VCaP (cell line): ENCODE results near the gene CAPN7.

Experiments used
- H3K27ac ChIP-seq: fragments of 450-650 bp; 2 replicates; pipeline ENCODE4 v1.5.1; 2017
- CTCF ChIP-seq: fragments of 450-650 bp; conservative IDR thresholded peaks from 2 replicates; pipeline ENCODE4 v1.5.1; 2017; ENCODE audit warnings: mild to moderate bottlenecking, moderate library complexity

Gene CAPN7

DNA sequence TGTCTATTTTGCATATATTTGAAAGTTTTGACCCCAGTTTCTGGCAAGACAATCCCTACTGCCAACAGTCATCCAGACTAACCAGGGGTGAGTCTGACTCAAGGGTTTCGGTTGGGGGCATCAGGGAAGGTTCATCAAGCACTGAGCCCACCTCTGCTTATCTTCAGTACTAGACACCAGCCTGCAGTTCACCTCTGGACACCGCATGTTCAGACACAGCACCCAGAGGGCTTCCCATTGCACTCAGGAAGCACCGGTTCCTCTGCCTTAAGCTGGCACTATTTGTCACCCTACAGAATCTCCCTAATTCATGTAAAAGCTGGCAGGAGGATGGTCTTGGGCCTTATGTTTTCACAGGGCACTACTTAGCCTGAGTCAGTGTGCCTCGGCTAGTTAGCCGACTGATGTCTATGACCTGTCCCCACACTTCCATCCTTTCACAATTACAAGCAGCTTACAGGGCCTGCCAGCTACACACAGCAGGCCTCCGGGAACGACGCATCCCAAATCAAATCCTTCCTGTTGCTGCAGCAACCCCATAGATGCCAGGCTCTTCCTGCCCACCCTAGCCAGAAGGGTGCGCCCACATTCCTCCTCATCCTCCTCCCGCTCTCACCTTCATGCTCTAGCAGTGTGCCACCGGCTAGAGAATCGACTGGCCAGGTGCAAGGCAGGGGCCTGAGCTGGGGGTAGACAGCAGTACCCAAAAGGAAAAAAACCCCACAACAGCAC, 73.8 kb downstream of the CAPN7 start:
- no peak overlapping the region for H3K27ac ChIP-seq
- no peak for TF ChIP-seq CTCF

DNA sequence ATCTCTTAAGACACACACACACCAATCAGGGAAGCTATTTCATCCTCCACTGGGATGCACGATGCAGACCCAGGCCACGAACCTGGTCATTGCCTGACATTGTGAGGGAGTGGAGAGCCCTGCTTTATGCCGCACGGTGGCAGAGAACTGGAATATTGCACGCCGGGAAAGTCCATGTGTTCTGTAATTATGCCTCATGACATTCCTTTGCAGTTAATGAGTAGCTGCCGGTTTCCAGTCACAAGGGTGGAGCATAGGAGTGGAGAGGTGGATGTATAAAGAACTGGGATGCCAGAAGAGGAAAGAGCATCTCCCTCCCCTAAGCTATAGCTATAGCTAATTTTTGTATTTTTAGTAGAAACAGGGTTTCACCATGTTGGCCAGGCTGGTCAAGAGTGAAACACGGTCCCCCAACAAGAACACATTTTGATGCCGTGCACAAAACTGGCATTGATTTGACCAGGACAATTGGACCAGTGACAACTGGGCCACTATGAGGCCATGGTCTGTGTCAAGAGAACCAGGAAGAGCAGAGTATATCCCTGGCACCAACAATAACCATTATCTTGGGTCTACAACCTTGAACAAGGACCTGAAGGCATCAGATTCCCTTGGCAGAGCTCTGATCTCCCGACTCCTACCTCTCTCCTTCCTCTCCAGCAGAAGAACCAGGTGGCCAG, 74.9 kb downstream of the CAPN7 start:
- no peak overlapping the region for H3K27ac ChIP-seq
- no peak for TF ChIP-seq CTCF

DNA sequence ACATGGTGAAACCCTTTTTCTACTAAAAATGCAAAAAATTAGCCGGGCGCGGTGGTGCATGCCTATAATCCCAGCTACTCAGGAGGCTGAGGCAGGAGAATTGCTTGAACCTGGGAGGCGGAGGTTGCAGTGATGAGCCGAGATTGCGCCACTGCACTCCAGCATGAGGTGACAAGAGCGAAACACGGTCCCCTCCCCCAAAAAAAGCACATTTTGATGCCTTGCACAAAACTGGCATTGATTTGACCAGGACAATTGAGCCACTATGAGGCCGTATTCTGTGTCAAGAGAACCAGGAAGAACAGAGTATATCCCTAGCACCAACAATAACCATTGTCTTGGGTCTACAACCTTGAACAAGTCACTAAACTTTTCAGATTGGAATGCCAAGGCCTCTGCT, 75.8 kb downstream of the CAPN7 start:
- no peak for TF ChIP-seq CTCF
- no peak overlapping the region for H3K27ac ChIP-seq

GRCh38 chr3:15283702-15284101, 77.7 kb downstream of the CAPN7 start:
- H3K27ac ChIP-seq = no peak overlapping the region
- no peak for TF ChIP-seq CTCF

GRCh38 chr3:15284121-15284889, 78.3 kb downstream of the CAPN7 start:
- H3K27ac ChIP-seq = no peak overlapping the region

DNA sequence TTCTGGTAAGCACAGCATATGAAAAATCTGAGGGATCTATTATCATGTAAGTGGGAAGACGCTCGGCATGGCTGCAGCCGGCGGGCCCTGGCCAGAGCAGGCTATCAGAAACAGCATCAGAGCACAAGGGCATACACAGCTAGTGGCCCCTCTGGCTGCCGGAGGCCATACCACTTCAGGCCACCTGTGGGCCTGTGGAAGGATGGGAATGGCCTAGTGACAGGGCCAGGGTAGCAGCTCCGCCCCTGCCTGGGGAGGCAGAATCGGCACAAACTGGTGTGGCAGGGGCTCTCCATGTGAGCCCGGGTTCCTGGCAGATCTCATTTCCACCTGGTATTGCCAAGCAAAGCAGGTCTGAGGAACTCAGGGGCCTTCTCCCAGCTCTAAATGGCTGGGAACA, 80.0 kb downstream of the CAPN7 start:
- H3K27ac ChIP-seq = no peak overlapping the region
- no peak for TF ChIP-seq CTCF

More at GRCh38 chr3:15284121-15284889, 78.3 kb downstream of the CAPN7 start:
- TF ChIP-seq CTCF = no peak

GRCh38 chr3:15287565-15288330, 81.7 kb downstream of the CAPN7 start:
- no peak overlapping the region for H3K27ac ChIP-seq
- no peak for TF ChIP-seq CTCF
